Measurements from ENCODE around the gene DCAF5.

DNA sequence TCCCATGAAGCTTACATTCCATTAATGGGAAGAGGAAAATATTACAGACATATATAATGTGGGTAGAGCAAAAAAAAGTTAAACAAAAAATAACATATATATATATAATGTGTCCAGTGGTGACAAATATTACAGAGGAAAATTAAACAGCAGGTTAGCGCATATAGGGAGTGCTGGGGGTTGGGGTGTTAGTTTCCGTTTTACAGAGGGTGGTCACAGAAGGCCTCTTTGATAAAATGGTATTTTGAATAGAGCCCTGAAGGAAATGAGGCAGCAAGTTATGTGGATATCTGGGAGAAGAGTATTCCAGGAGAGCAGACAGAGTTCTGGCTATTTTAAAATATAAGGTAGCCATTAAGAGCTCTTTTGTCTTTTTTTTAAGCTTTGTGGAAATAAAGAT is 73.2 kb downstream of the DCAF5 start:
- TF ChIP-seq, protein P1, sequence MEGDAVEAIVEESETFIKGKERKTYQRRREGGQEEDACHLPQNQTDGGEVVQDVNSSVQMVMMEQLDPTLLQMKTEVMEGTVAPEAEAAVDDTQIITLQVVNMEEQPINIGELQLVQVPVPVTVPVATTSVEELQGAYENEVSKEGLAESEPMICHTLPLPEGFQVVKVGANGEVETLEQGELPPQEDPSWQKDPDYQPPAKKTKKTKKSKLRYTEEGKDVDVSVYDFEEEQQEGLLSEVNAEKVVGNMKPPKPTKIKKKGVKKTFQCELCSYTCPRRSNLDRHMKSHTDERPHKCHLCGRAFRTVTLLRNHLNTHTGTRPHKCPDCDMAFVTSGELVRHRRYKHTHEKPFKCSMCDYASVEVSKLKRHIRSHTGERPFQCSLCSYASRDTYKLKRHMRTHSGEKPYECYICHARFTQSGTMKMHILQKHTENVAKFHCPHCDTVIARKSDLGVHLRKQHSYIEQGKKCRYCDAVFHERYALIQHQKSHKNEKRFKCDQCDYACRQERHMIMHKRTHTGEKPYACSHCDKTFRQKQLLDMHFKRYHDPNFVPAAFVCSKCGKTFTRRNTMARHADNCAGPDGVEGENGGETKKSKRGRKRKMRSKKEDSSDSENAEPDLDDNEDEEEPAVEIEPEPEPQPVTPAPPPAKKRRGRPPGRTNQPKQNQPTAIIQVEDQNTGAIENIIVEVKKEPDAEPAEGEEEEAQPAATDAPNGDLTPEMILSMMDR (IDR thresholded peaks at IDR 0.05; ENCODE audit: insufficient read depth, low read length) = no peak
- no peak for TF ChIP-seq POLR2AphosphoS5 (IDR thresholded peaks at IDR 0.05; ENCODE audit: low read depth)
- no peak for TF ChIP-seq SPI1 (IDR thresholded peaks at IDR 0.05; ENCODE audit: borderline replicate concordance, low read depth)
- TF ChIP-seq, protein P2, sequence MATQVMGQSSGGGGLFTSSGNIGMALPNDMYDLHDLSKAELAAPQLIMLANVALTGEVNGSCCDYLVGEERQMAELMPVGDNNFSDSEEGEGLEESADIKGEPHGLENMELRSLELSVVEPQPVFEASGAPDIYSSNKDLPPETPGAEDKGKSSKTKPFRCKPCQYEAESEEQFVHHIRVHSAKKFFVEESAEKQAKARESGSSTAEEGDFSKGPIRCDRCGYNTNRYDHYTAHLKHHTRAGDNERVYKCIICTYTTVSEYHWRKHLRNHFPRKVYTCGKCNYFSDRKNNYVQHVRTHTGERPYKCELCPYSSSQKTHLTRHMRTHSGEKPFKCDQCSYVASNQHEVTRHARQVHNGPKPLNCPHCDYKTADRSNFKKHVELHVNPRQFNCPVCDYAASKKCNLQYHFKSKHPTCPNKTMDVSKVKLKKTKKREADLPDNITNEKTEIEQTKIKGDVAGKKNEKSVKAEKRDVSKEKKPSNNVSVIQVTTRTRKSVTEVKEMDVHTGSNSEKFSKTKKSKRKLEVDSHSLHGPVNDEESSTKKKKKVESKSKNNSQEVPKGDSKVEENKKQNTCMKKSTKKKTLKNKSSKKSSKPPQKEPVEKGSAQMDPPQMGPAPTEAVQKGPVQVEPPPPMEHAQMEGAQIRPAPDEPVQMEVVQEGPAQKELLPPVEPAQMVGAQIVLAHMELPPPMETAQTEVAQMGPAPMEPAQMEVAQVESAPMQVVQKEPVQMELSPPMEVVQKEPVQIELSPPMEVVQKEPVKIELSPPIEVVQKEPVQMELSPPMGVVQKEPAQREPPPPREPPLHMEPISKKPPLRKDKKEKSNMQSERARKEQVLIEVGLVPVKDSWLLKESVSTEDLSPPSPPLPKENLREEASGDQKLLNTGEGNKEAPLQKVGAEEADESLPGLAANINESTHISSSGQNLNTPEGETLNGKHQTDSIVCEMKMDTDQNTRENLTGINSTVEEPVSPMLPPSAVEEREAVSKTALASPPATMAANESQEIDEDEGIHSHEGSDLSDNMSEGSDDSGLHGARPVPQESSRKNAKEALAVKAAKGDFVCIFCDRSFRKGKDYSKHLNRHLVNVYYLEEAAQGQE (IDR thresholded peaks at IDR 0.05; ENCODE audit: insufficient replicate concordance, low read depth) = no peak

All from HL-60 (cell line).